Ovary (tissue), 9 donors: ENCODE results near the gene YPEL1. TPM values are rescaled to one million over a fixed set of nuclear protein-coding genes. Genes with fewer than 3 reads are reported as not detected.
A peak's percentile ranks its signal among the peaks of the same experiment; 100 is the strongest.

ENCODE experiments used
- DNase-seq, 5 donors: peaks; one replicate each; pipeline ENCODE4 v3.0.0-alpha.2; 2019 to 2020
- H3K27ac ChIP-seq, 2 donors: fragments of 200-600 bp; one replicate each; pipeline versions ENCODE4 v1.5.1 to v1.8.0; 2019 to 2022
- H3K27me3 ChIP-seq: fragments of 200-600 bp; one replicate; pipeline ENCODE4 v1.8.0; 2022
- H3K36me3 ChIP-seq: fragments of 200-600 bp; sonication (generic); one replicate; pipeline ENCODE4 v1.5.1; 2019
- H3K4me1 ChIP-seq: one replicate; pipeline ENCODE4 v1.8.1; 2013; ENCODE audit warnings: mild to moderate bottlenecking, moderate library complexity; ENCODE audit not compliant: insufficient read depth
- H3K4me3 ChIP-seq: fragments of 200-600 bp; sonication (generic); one replicate; pipeline ENCODE4 v1.5.1; 2017
- H3K9me3 ChIP-seq, 2 donors: fragments of 200-600 bp in 1 of 2; sonication (generic) in 1 of 2; one replicate each; pipeline versions ENCODE4 v1.5.1 to v1.8.1; 2013 to 2019; ENCODE audit warnings: mild to moderate bottlenecking in 1 of 2, moderate library complexity in 1 of 2
- EP300 ChIP-seq: sonication (generic); formaldehyde crosslinking; IDR thresholded peaks from one replicate; pipeline ENCODE4 v1.6.1; 2017; ENCODE audit warnings: antibody characterized with exemption
- POLR2A ChIP-seq: fragments of 450-650 bp; IDR thresholded peaks from one replicate; pipeline ENCODE4 v1.6.1; 2017; ENCODE audit warnings: antibody characterized with exemption, mild to moderate bottlenecking, moderate library complexity
- WGBS, 3 donors: extraction: QIAGEN DNeasy Blood & Tissue Kit in 1 of 3; methylation state at CpG; one replicate each; pipeline versions ENCODE4 v1.1.5 to v1.1.7; 2013 to 2017; 5-methylcytosine and 5-hydroxymethylcytosine counted together
- intact Hi-C, 4 donors: fragments of 100-400 bp; cut with DNase I; formaldehyde crosslinking; loops; one replicate each; pipeline versions ENCODE4 v1.11.0 to v1.15.1; 2022 to 2023
- polyA plus RNA-seq, 2 donors: library from polyadenylated mRNA; stranded (reverse); fragments of 200-250 nt in 1 of 2; fragments of 350-450 nt in 1 of 2; fragmentation: Illumina TruSeq in 1 of 2; extraction: RNeasy Lipid Tissue Mini Kit (QIAGEN cat#74804) in 1 of 2; gene quantifications; one replicate each; pipeline ENCODE4 v1.2.3, GENCODE V29; 2013 to 2014
- total RNA-seq, 7 donors: library from RNA; depleted of rRNA in 2 of 7; stranded (reverse); fragments of >200 nt in 2 of 7; fragmentation: NEBNext Ultra II Directional in 3 of 7; extraction: Animal tissue kit (Norgen Biotek cat#: 25700) in 3 of 7; gene quantifications; one replicate each; pipeline versions ENCODE4 v1.1.0 to v1.2.4, GENCODE V29; 2016 to 2023
- TF ChIP-seq, protein P1 (sequence below), 3 donors: fragments of 450-650 bp in 2 of 3; fragments of 200-600 bp in 1 of 3; IDR thresholded peaks; one replicate each; pipeline versions ENCODE4 v1.5.1 to v1.8.0; 2016 to 2022; ENCODE audit warnings: antibody characterized with exemption in 3 of 3, mild to moderate bottlenecking in 1 of 3
- donor health status: DM: no; HTN: no; CAD: no; lungs with moderate emphysema.
- donor health status: DM: no; HTN: no; CAD: no.
- donor health status: Bipolar disorder and iron deficiency.
- donor health status: DM: yes; HTN: yes; CAD: no.
- donor health status: DM: no; HTN: no; CAD: no.
- donor health status: DM: yes; HTN: yes; CAD: no.

The YPEL1 gene
- total and polyA plus RNA-seq, 9 donors: 2.9 to 11.4 (median 8.5) TPM

DNA sequence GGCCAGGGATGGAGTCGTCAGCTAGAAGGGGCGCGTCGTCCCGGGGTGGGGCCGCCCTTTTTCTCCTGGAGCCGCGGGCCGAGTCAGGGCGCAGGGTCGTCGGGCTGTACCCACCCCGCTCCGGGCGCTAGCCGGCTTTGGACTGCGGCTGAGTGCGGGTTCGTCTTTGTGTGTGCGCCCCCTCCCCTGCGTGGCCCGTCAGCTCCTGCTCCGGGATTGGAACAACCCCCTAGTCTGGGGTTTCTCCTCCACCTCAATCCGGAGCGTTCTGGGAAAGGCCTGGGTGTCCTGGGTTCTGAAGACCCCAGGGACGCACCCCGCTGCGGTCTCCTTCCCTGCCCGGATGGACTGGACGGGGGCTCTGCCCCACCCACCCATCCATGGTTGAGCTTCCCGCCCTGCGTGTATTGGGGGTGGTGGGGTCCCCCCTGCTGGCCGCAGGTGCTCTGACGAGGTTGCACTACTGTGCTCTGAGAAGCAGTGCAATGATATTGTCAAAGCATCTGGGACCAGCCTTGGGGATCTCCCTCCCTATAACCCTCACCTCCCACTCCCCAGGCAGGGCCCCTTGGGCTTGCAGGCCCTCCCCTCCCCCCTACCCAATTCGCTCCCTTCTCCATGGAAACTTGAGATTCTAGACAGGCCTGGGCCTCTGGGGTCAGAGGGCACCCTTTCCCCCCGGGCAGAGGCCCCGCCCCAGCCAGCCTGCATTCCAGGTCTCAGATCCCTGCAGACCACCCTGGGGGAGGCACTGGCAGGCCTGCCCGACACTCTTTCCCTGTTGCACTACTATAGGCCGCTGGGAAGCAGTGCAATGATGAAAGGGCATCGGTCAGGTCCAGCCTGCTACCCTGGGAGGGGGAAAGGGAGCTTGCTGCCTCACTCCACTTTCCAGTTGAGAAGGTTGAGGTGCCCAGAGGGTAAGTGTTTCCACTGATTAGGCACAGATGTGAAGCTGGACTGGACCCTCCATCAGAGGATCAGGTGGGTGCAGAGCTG, 82.7 kb downstream of the YPEL1 start:
- DNase-seq: no peak
- TF ChIP-seq EP300 (no peak), POLR2A (no peak)
- TF ChIP-seq, protein P1, sequence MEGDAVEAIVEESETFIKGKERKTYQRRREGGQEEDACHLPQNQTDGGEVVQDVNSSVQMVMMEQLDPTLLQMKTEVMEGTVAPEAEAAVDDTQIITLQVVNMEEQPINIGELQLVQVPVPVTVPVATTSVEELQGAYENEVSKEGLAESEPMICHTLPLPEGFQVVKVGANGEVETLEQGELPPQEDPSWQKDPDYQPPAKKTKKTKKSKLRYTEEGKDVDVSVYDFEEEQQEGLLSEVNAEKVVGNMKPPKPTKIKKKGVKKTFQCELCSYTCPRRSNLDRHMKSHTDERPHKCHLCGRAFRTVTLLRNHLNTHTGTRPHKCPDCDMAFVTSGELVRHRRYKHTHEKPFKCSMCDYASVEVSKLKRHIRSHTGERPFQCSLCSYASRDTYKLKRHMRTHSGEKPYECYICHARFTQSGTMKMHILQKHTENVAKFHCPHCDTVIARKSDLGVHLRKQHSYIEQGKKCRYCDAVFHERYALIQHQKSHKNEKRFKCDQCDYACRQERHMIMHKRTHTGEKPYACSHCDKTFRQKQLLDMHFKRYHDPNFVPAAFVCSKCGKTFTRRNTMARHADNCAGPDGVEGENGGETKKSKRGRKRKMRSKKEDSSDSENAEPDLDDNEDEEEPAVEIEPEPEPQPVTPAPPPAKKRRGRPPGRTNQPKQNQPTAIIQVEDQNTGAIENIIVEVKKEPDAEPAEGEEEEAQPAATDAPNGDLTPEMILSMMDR (IDR thresholded peaks at IDR 0.05): no peak
- 17 to 27% (median 18%) methylated on average over 20 to 40 of the region's 40 CpGs for WGBS, 3 donors
- Histone ChIP-seq H3K27me3 (no peaks in the 10 kb centered on the region), H3K36me3 (no peaks in the 10 kb centered on the region), H3K27ac (no peak overlapping the region), H3K9me3 (no peaks in the 10 kb centered on the region), H3K4me1 (peaks cover 7% of the 10 kb centered on the region), H3K4me3 (peak overlapping the region; percentile 57)
- intact Hi-C loops: no loop called here

DNA sequence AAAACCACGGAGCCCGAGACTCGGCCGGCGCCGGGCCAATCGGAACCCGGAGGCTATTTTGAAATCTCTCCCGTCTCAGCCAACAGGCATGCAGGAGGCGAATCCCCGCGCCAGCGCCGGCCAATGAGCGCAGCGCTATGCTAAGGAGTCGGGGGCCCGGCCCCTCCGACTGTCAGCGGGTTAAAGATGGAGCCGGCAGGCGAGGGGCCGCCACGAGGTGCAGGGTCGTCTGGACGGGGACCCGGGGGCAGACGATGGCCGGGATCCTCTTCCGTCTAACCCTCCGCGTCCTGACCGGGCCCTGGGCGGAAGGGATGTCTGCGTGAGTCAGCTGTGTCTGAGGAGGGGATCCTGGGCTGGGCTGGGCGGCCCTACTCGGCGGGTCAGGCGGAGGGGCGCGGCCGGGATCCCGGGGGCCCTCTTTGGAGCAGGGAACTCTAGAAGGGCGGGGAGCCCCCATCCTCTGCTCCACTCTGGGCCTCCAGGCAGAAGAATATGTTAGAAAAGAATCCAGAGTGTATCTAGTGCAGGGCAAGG, 83.5 kb downstream of the YPEL1 start:
- no peaks in the 10 kb centered on the region for H3K9me3 ChIP-seq
- H3K4me3 ChIP-seq: peak overlapping the region; percentile 57
- intact Hi-C loops: no loop called here
- peaks cover 7% of the 10 kb centered on the region for H3K4me1 ChIP-seq
- H3K27ac ChIP-seq: no peak overlapping the region
- H3K36me3 ChIP-seq: no peaks in the 10 kb centered on the region
- peak; percentile 75 to 90 (median 84) for DNase-seq
- H3K27me3 ChIP-seq: no peaks in the 10 kb centered on the region
- WGBS, 3 donors: 0% methylated on average over 44 of the region's 44 CpGs
- TF ChIP-seq, protein P1 (IDR thresholded peaks at IDR 0.05): no peak
- TF ChIP-seq POLR2A: no peak
- TF ChIP-seq EP300: no peak

- Histone ChIP-seq H3K27me3 (no peaks in the 10 kb centered on the region), H3K27ac (no peak overlapping the region), H3K4me1 (peaks cover 7% of the 10 kb centered on the region), H3K36me3 (no peaks in the 10 kb centered on the region), H3K9me3 (no peaks in the 10 kb centered on the region), H3K4me3 (peak overlapping the region; percentile 57)
- intact Hi-C loops: no loop called here
- no peak for DNase-seq
- TF ChIP-seq, protein P1 (IDR thresholded peaks at IDR 0.05): no peak
- TF ChIP-seq EP300: no peak
- TF ChIP-seq POLR2A: no peak
- 0 to 2% (median 1%) methylated on average over 29 of the region's 29 CpGs for WGBS, 3 donors
Measured at GRCh38 chr22:21651521-21652009, 84.0 kb downstream of the YPEL1 start.

DNA sequence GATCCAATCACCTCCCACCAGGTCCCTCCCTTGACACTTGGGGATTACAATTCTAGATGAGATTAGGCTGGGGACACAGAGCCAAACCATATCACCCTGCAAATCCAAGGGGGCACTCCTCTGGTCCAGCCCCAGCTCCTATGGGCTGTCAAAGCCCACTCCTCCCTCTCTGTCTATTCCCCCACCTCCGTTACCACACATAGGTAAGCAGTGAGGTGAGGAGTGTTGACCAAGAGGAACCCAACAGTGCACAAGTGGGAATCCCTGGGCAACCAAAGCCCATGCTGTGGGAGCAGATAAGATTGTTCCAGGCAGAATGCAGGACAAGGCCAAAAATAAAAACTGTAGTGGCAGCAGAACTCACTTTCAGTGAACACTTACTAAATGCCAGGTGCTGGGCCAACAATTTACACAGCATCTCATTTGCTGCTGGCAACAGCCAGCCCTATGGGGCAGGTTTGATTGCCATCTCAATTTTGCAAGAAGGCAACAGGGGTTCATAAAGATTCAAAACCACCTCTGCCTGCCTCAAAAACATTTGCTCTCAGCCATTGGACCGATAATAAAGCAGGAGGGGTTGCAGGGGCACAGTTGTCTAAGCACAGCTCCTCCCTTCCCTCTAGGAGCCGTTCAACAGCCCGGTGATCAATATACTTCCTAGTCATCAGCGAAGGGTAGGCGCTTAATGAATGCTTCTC, 84.6 kb downstream of the YPEL1 start:
- H3K4me3 ChIP-seq: no peak overlapping the region
- WGBS, 3 donors: 17 to 20% (median 17%) methylated on average over 6 of the region's 6 CpGs
- no peak for TF ChIP-seq EP300
- TF ChIP-seq, protein P1 (IDR thresholded peaks at IDR 0.05): no peak
- TF ChIP-seq POLR2A: no peak
- H3K36me3 ChIP-seq: no peaks in the 10 kb centered on the region
- intact Hi-C loops: no loop called here
- peaks cover 7% of the 10 kb centered on the region for H3K4me1 ChIP-seq
- H3K9me3 ChIP-seq: no peaks in the 10 kb centered on the region
- DNase-seq: no peak
- H3K27ac ChIP-seq: no peak overlapping the region
- no peaks in the 10 kb centered on the region for H3K27me3 ChIP-seq
